Smooth muscle cell (in vitro differentiated cells): ENCODE measurements around the gene ARVCF. TPM values are rescaled to one million over a fixed set of nuclear protein-coding genes. Genes with fewer than 3 reads are reported as not detected.

Source experiments
- DNase-seq: peaks from one replicate; lab custom pipeline; 2025; ENCODE audit not compliant: unreplicated experiment; lab: John Stamatoyannopoulos, UW
- H2AFZ ChIP-seq: fragments of 200-600 bp; sonication (generic); 2 replicates; pipeline ENCODE4 v1.6.0; 2016; ENCODE audit warnings: antibody characterized with exemption, low read depth, mild to moderate bottlenecking
- H3F3A ChIP-seq: fragments of 200-600 bp; sonication (generic); 2 replicates; pipeline ENCODE4 v1.6.0; 2017; ENCODE audit warnings: antibody characterized with exemption, low read depth
- H3K27ac ChIP-seq: fragments of 200-600 bp; sonication (generic); 2 replicates; pipeline ENCODE4 v1.5.1; 2016; ENCODE audit warnings: low read depth, mild to moderate bottlenecking
- H3K27me3 ChIP-seq: fragments of 200-600 bp; sonication (generic); 2 replicates; pipeline ENCODE4 v1.6.1; 2016; ENCODE audit warnings: low read depth, mild to moderate bottlenecking
- H3K36me3 ChIP-seq: fragments of 200-600 bp; sonication (generic); 2 replicates; pipeline ENCODE4 v1.5.1; 2016; ENCODE audit warnings: low read depth
- H3K4me1 ChIP-seq: fragments of 200-600 bp; sonication (generic); 2 replicates; pipeline ENCODE4 v1.5.1; 2016; ENCODE audit warnings: low read depth
- H3K4me2 ChIP-seq: fragments of 200-600 bp; sonication (generic); 2 replicates; pipeline ENCODE4 v1.6.0; 2016; ENCODE audit warnings: mild to moderate bottlenecking
- H3K4me3 ChIP-seq: fragments of 200-600 bp; sonication (generic); 2 replicates; pipeline ENCODE4 v1.5.1; 2016; ENCODE audit warnings: mild to moderate bottlenecking
- H3K79me2 ChIP-seq: fragments of 200-600 bp; sonication (generic); 2 replicates; pipeline ENCODE4 v1.6.0; 2016; ENCODE audit warnings: low read depth, mild to moderate bottlenecking
- H3K9ac ChIP-seq: fragments of 200-600 bp; sonication (generic); 2 replicates; pipeline ENCODE4 v1.6.0; 2016; ENCODE audit warnings: low read depth
- H3K9me3 ChIP-seq: fragments of 200-600 bp; sonication (generic); replicated peaks from 2 replicates; pipeline ENCODE4 v1.5.1; 2016; ENCODE audit warnings: low read depth
- H4K20me1 ChIP-seq: fragments of 200-600 bp; sonication (generic); 2 replicates; pipeline ENCODE4 v1.6.0; 2016; ENCODE audit warnings: low read depth
- CTCF ChIP-seq: fragments of 200-600 bp; sonication (generic); IDR thresholded peaks from 2 replicates; pipeline ENCODE4 v1.5.1; 2017; ENCODE audit warnings: borderline replicate concordance, mild to moderate bottlenecking, antibody characterized with exemption; ENCODE audit not compliant: insufficient read depth, poor library complexity, severe bottlenecking
- WGBS: methylation state at CpG from one replicate; pipeline ENCODE4 v1.1.7; 2016; ENCODE audit warnings: low lambda C conversion rate; 5-methylcytosine and 5-hydroxymethylcytosine counted together
- polyA plus RNA-seq: library from polyadenylated mRNA; unstranded; fragments of >200 nt; fragmentation: Nextera tagmentation; extraction: Ambion mirVana; gene quantifications from 2 replicates; pipeline ENCODE4 v1.2.1, GENCODE V29; 2016
- total RNA-seq: library from RNA; depleted of rRNA; stranded (reverse); fragments of >200 nt; gene quantifications from 2 replicates; pipeline ENCODE4 v1.2.3, GENCODE V29; 2014

Gene ARVCF
- total and polyA plus RNA-seq, 2 experiments from 2014 or later = 5.4 to 10.6 TPM

- 91% methylated on average over 7 of the region's 7 CpGs for WGBS
- no peak overlapping the region for H3K9ac ChIP-seq
- H3K4me1 ChIP-seq = no peaks in the 10 kb centered on the region
- no peak for DNase-seq
- no peaks in the 10 kb centered on the region for H3K36me3 ChIP-seq
- no peak overlapping the region for H3K4me2 ChIP-seq
- H3K9me3 ChIP-seq = no peaks in the 10 kb centered on the region
- no peaks in the 10 kb centered on the region for H3K27me3 ChIP-seq
- no peaks in the 10 kb centered on the region for H3K79me2 ChIP-seq
- H3K27ac ChIP-seq = no peak overlapping the region
- H2AFZ ChIP-seq = no peak overlapping the region
- H3K4me3 ChIP-seq = no peak overlapping the region
- TF ChIP-seq CTCF = no peak
- H4K20me1 ChIP-seq = peaks cover 31% of the 10 kb centered on the region
- H3F3A ChIP-seq = no peaks in the 10 kb centered on the region
Observed at GRCh38 chr22:20038574-20038973, 22.0 kb upstream of the ARVCF start.

GRCh38 chr22:20037419-20037818, 20.8 kb upstream of the ARVCF start:
- Histone ChIP-seq H3K27me3 (no peaks in the 10 kb centered on the region), H3K79me2 (no peaks in the 10 kb centered on the region), H3K27ac (no peak overlapping the region), H3K4me3 (no peak overlapping the region), H4K20me1 (peaks cover 42% of the 10 kb centered on the region), H2AFZ (no peak overlapping the region), H3K36me3 (no peaks in the 10 kb centered on the region), H3F3A (no peaks in the 10 kb centered on the region), H3K9me3 (no peaks in the 10 kb centered on the region), H3K4me2 (no peak overlapping the region), H3K9ac (no peak overlapping the region), H3K4me1 (no peaks in the 10 kb centered on the region)
- no peak for DNase-seq
- 92% methylated on average over 3 of the region's 3 CpGs for WGBS
- no peak for TF ChIP-seq CTCF

- no peaks in the 10 kb centered on the region for H3K79me2 ChIP-seq
- peaks cover 49% of the 10 kb centered on the region for H4K20me1 ChIP-seq
- H3K4me1 ChIP-seq = no peaks in the 10 kb centered on the region
- H3K9me3 ChIP-seq = no peaks in the 10 kb centered on the region
- H3F3A ChIP-seq = no peaks in the 10 kb centered on the region
- no peak overlapping the region for H2AFZ ChIP-seq
- H3K27ac ChIP-seq = no peak overlapping the region
- no peak overlapping the region for H3K4me3 ChIP-seq
- no peak overlapping the region for H3K4me2 ChIP-seq
- DNase-seq = no peak
- no peak for TF ChIP-seq CTCF
- WGBS = 97% methylated on average over 22 of the region's 25 CpGs
- H3K9ac ChIP-seq = no peak overlapping the region
- no peaks in the 10 kb centered on the region for H3K36me3 ChIP-seq
- no peaks in the 10 kb centered on the region for H3K27me3 ChIP-seq
Observed at GRCh38 chr22:20036535-20037392, 20.1 kb upstream of the ARVCF start.

GRCh38 chr22:20036084-20036482, 19.5 kb upstream of the ARVCF start:
- Histone ChIP-seq H3K79me2 (no peaks in the 10 kb centered on the region), H3K4me2 (no peak overlapping the region), H3K9ac (no peak overlapping the region), H2AFZ (no peak overlapping the region), H3K36me3 (no peaks in the 10 kb centered on the region), H3K27me3 (no peaks in the 10 kb centered on the region), H3K9me3 (no peaks in the 10 kb centered on the region), H3K27ac (no peak overlapping the region), H3F3A (no peaks in the 10 kb centered on the region), H4K20me1 (peaks cover 55% of the 10 kb centered on the region), H3K4me1 (no peaks in the 10 kb centered on the region), H3K4me3 (no peak overlapping the region)
- 92% methylated on average over 10 of the region's 10 CpGs for WGBS
- no peak for DNase-seq
- TF ChIP-seq CTCF = no peak
